HL-60 (cell line): ENCODE measurements around the gene CHKB.

Source experiments
- CTCF ChIP-seq: IDR thresholded peaks from one replicate; pipeline ENCODE4 v1.5.1; 2011; ENCODE audit warnings: low read length, control low read depth, inconsistent platforms; ENCODE audit not compliant: insufficient read depth
- GABPA ChIP-seq: IDR thresholded peaks from 2 replicates; pipeline ENCODE4 v1.6.1; 2012; ENCODE audit warnings: low read depth
- REST ChIP-seq: IDR thresholded peaks from 2 replicates; pipeline ENCODE4 v1.6.1; 2012; ENCODE audit warnings: low read depth; ENCODE audit not compliant: insufficient replicate concordance
- SPI1 ChIP-seq: IDR thresholded peaks from 2 replicates; pipeline ENCODE4 v1.6.1; 2012; ENCODE audit warnings: low read depth, mild to moderate bottlenecking, borderline replicate concordance

GRCh38 chr22:50628543-50629134 lies 46.0 kb upstream of the CHKB start:
- TF ChIP-seq REST (no peak), SPI1 (no peak), CTCF (no peak), GABPA (no peak)
